Kidney epithelial cell (primary cell): ENCODE data around the gene NDUFAF2. TPM values are rescaled to one million over a fixed set of nuclear protein-coding genes. Genes with fewer than 3 reads are reported as not detected.
"Not testable (repeated sequence)": the region's sequence is repeated elsewhere in the genome, so short reads cannot be mapped to it uniquely, and the experiment has no call there.

Source experiments
- DNase-seq: peaks from one replicate; pipeline ENCODE4 v3.0.0-alpha.2; 2010; ENCODE audit warnings: low read depth
- H3K27me3 ChIP-seq: 2 replicates; pipeline ENCODE4 v1.6.0; 2011; ENCODE audit warnings: low read length; ENCODE audit not compliant: control insufficient read depth, insufficient read depth
- H3K36me3 ChIP-seq: 2 replicates; pipeline ENCODE4 v1.5.1; 2011; ENCODE audit warnings: low read length; ENCODE audit not compliant: control insufficient read depth, insufficient read depth
- H3K4me3 ChIP-seq: 2 replicates; pipeline ENCODE4 v1.5.1; 2011; ENCODE audit warnings: low read depth, mild to moderate bottlenecking, control low read depth, low read length
- CTCF ChIP-seq: IDR thresholded peaks from 2 replicates; pipeline ENCODE4 v1.5.1; 2011; ENCODE audit warnings: mild to moderate bottlenecking, moderate library complexity, low read length, control low read depth, inconsistent platforms; ENCODE audit not compliant: insufficient read depth, poor library complexity, severe bottlenecking
- total RNA-seq: library from RNA; depleted of rRNA; stranded (reverse); fragments of >200 nt; gene quantifications from 2 replicates; pipeline ENCODE4 v1.2.3, GENCODE V29; 2015

Gene NDUFAF2
- total RNA-seq, 1 donor from 2014 or later, result 49.0 TPM

GRCh38 chr5:61030163-61030482 lies 85.1 kb downstream of the NDUFAF2 start:
- Histone ChIP-seq H3K27me3 (no peaks in the 10 kb centered on the region), H3K4me3 (no peak overlapping the region), H3K36me3 (no peaks in the 10 kb centered on the region)
- no peak for DNase-seq
- TF ChIP-seq CTCF, result no peak

DNA sequence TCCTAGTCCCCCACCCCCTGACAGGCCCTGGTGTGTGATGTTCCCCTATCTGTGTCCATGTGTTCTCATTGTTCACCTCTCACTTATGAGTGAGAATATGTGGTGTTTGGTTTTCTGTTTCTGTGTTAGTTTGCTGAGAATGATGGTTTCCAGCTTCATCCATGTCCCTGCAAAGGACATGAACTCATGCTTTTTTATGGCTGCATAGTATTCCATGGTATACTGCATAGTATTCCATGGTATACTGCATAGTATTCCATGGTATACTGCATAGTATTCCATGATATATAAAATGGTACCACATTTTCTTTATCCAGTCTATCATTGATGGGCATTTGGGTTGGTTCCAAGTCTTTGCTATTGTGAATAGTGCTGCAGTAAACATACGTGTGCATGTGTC lies 86.3 kb downstream of the NDUFAF2 start:
- not testable (repeated sequence) for H3K4me3 ChIP-seq, DNase-seq, H3K27me3 ChIP-seq, H3K36me3 ChIP-seq

- H3K27me3 ChIP-seq, result no peaks in the 10 kb centered on the region
- DNase-seq, result no peak
- no peak for TF ChIP-seq CTCF
- H3K36me3 ChIP-seq, result no peaks in the 10 kb centered on the region
- H3K4me3 ChIP-seq, result no peak overlapping the region
Measured at GRCh38 chr5:61044545-61044944, 99.5 kb downstream of the NDUFAF2 start.

DNA sequence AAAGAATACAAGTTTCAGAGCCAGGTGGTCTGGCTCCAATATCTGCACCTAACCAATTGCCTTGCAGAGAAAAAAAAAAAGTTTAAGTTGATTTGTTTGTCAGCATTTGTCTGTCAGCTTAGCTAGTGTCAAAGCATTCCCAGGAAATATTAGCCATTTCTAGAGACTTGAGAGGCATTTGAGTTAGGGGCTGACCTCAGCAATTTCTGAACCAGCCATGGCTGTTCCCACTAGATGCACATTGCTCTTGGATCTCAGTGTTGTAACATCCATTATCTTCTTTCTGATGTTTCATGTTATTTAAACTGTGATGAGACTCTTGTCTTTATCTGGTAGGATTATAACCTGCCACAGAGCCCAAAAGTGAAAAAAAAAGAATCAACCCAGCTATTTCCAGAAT lies 102.3 kb downstream of the NDUFAF2 start:
- Histone ChIP-seq H3K4me3 (no peak overlapping the region), H3K36me3 (no peaks in the 10 kb centered on the region), H3K27me3 (no peaks in the 10 kb centered on the region)
- no peak for DNase-seq
- TF ChIP-seq CTCF, result no peak

DNA sequence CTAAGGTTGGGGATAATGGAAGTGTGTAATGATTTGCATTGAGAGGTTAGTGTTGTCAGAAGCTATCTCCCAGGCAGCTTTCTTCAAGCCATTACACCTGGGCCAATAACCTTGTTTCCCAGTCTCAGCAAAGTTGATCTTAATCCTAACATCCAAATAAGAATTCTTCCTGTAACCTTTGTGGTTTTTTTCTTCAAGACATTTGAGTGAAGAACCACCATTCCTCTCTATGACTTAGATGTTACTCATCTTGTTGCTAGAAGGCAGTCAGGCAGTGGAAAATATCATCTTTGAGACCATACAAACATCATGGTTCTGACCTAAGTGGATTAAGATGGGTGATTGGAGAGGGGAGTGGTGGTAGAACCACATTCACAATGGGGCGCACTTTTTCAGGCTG lies 103.5 kb downstream of the NDUFAF2 start:
- Histone ChIP-seq H3K27me3 (no peaks in the 10 kb centered on the region), H3K4me3 (no peak overlapping the region), H3K36me3 (no peaks in the 10 kb centered on the region)
- peak; percentile 82 for DNase-seq
- TF ChIP-seq CTCF, result no peak

DNA sequence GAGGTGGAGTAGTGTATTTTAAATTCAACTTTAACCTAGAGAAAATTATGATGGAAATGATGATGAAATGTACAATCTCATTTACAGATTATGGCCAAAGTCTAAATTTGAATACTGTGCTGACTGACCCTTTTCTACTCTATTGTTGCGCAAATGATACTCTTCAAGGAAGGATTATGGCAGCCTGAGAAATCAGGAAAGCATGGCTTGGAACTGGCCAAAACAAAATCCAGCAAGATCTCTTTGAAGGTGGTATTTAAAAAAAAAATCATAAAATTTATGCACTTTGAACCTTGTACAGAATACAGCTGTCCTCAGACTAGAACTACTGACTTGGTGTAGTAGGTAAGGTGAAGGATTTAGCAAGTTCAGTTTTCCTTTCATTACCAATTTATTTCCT lies 105.3 kb downstream of the NDUFAF2 start:
- H3K4me3 ChIP-seq, result no peak overlapping the region
- no peaks in the 10 kb centered on the region for H3K36me3 ChIP-seq
- no peak for TF ChIP-seq CTCF
- DNase-seq, result no peak
- no peaks in the 10 kb centered on the region for H3K27me3 ChIP-seq

- no peaks in the 10 kb centered on the region for H3K27me3 ChIP-seq
- no peak for TF ChIP-seq CTCF
- peak; percentile 52 for DNase-seq
- H3K36me3 ChIP-seq, result no peaks in the 10 kb centered on the region
- no peak overlapping the region for H3K4me3 ChIP-seq
Measured at GRCh38 chr5:61051267-61051666, 106.3 kb downstream of the NDUFAF2 start.
